HG02678 (cell line): ENCODE measurements around the gene PARL.

Source experiments
- ATAC-seq: cut with Tn5 transposase; IDR thresholded peaks from one replicate; pipeline ENCODE4 v1.9.1; 2021; ENCODE audit warnings: mild to moderate bottlenecking, moderate library complexity; ENCODE audit not compliant: unreplicated experiment

Gene PARL

GRCh38 chr3:183854318-183855035 lies 30.2 kb downstream of the PARL start:
- ATAC-seq: no peak

GRCh38 chr3:183845608-183846288 lies 38.9 kb downstream of the PARL start:
- ATAC-seq: no peak

DNA sequence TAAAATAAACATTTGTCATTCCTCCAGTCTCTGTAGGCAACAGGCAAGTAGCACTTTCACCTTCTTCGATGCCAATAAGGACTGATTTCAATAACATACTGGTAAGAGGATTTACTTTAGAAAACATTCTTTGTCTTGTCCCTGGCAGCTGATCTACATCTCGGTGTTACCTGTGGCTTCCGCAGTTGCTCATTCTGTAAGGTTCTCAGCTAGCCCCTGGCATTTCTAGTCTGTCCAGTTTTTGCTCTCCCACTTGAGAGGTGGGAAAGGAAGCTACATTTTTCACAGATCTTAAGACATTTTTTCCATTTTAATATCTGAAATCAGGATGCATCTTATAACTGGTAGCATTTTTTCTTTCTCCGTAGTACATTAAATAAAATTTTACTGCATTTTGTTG lies 39.6 kb downstream of the PARL start:
- ATAC-seq: no peak

DNA sequence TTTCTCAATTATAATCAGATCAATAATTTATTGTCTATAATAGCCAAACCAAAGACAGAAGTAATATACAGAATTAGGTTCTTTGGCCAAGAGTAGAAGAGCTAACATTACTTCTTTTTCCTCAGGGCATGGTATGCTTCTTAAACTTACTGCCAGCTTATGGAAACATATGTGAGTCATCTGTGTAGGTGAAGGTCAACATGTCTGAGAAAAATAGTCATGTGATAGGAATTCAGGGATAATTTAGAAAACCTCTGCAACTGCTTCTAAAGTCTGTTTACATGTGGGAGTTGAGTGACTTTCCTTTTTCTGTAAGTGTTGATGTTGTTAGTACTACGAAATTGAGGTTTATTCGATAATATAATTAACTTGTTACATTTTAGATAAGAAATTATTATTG lies 40.1 kb downstream of the PARL start:
- no peak for ATAC-seq

- no peak for ATAC-seq
Measured at GRCh38 chr3:183839751-183840150, 44.9 kb downstream of the PARL start.

- no peak for ATAC-seq
Measured at GRCh38 chr3:183837894-183838293, 46.8 kb downstream of the PARL start.

GRCh38 chr3:183837390-183837789 lies 47.3 kb downstream of the PARL start:
- ATAC-seq: no peak

DNA sequence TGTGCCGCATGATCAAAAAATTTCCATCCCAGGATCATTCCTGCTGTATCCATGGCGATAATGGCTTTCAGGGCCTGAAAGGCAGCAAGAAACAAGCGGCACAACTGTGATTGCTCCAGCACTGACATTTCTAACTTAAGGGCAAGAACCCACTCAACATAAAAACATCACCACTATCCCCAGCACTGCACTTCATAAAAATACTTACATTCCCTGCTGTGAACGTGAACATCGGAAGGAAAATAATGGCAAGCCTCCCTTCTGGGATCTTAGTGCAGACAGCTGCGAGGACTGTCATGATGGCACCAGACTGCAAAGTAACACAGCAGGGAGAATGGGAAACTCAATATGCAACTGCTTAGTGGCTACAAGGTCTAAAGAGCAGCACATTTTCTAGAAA lies 51.2 kb downstream of the PARL start:
- no peak for ATAC-seq

- no peak for ATAC-seq
Measured at GRCh38 chr3:183830187-183830586, 54.5 kb downstream of the PARL start.

DNA sequence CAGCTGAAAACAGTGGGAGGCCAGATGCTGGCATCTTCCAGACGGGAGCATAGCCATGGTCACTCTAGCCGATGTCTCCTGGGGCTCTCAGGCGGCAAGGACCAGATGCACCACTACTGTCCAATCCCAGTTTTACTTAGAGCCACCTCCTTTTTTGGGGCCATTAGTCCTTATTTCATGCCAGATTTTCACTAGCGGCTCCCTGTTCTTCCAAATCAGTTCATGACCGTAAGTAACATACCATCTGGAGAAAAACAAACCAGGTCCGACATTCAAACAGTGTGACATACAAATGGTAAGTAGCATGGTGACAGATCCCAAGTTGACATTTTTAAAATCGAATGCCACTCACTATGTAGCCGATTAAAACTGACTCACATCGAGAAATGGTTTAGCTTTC lies 55.2 kb downstream of the PARL start:
- no peak for ATAC-seq

DNA sequence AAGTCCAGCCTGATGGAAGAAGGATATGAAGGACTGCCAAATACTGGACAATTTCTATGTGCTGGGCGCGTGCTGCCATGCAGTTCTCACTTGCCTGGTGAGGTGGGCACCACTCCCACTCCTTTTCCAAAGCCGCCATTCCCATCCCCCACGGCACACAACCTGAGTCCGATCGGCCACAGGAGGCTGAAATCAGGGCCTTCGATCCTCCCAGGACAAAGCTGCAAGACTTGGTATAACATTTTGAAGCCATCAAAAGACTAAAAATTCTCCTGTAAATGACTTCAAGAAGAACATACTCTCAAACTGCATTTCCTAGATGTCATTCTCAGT lies 56.2 kb downstream of the PARL start:
- no peak for ATAC-seq

- no peak for ATAC-seq
Measured at GRCh38 chr3:183827809-183828537, 56.7 kb downstream of the PARL start.

- no peak for ATAC-seq
Measured at GRCh38 chr3:183826448-183827250, 58.0 kb downstream of the PARL start.

GRCh38 chr3:183825456-183826161 lies 59.1 kb downstream of the PARL start, which contains the start of gene MAP6D1:
Gene MAP6D1, minus strand, starts transcription at chr3:183825577. Its CDS starts 30 bp downstream, at chr3:183825547.
- ATAC-seq: peak; percentile 57

DNA sequence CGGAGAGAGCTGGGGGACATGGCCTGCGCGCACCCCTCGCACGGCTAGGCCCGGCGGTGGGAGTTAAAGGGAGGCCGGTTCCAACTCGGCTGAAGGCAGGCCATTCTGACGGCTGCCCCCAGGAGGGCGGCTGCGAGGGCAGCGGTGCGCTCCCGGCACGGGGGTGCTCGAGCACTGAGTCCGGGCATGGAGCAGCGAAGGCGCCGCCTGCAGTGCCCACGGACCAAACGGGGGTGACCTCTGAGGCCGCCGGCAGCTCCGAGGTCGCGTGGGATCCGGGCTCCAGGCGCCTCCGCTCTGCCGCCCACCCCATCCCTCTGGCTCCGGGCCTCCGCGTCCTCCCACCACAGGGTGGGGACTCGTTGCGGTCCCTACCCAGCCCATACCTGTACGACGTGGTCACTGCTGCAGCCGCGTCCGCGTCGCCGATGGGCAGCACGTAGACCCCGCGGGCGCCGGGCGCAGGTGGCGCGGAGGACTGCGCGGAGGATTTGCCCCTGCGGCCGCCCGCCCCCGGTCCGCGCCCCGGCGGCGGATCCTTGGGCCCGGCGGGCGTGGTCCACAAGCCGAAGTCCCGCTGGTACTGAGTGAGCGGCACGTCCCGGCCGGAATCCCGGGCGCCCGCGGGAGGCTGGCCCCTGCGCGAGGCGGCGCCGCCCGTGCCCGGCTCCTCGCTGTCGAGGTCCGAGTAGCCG lies 59.8 kb downstream of the PARL start:
- peak; percentile 31 for ATAC-seq

DNA sequence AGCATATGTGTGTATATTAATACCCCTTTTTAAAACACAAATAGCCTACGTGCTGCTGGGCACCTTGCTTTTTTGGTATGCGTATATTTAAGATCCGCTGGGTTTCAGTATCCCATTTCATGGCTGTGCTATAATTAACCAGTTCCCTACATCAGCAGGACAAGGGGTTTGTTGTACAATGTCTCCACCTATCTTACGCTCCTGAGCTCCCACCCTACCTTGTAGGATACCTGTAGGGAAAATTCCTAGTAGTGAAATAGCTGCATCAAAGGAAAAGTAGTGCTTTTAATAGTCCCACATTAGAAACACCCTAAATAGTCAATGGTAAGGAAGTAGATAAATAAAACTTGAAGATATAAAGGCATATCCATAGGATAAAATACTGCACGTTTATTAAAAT lies 60.7 kb downstream of the PARL start:
- no peak for ATAC-seq

DNA sequence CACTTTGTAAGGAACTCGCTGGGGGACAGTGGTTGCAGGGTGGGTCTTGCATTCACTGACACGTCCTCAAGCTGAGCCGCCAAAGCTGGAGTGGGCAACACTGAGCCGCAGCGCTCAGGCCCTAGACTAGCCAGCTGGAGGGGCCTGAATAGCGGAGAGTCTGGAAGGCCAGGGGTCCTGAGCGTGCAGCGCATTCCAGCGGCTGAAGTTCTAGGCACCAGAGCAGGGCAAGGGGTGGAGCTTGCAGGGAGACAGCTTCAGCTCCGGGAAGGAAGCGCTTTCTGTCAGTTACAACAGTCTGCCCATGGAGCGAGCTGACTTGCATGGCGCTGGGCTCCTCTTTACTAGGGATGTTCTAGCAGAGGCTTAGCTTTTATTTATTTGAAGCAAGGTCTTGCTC lies 62.0 kb downstream of the PARL start:
- ATAC-seq: no peak

DNA sequence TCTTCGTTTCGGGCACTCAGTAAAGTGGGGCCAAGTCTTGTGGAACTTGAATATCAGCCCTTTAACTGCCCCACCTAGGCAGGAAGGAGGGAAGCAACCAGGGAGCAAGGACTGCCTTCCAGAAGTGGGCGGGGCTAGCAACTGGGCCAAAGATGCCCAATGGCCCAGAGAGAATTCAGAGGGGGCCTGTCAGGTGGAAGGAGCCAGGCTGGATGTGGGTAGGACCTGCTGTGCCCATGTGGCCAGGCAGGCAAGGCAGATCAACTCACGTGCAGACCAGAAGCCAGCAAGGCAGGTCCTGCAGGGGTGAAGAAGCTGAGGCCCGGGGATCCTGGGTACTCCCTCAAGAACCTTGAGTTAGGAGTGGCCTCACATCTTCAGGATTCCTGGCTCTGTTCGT lies 64.8 kb downstream of the PARL start:
- no peak for ATAC-seq

DNA sequence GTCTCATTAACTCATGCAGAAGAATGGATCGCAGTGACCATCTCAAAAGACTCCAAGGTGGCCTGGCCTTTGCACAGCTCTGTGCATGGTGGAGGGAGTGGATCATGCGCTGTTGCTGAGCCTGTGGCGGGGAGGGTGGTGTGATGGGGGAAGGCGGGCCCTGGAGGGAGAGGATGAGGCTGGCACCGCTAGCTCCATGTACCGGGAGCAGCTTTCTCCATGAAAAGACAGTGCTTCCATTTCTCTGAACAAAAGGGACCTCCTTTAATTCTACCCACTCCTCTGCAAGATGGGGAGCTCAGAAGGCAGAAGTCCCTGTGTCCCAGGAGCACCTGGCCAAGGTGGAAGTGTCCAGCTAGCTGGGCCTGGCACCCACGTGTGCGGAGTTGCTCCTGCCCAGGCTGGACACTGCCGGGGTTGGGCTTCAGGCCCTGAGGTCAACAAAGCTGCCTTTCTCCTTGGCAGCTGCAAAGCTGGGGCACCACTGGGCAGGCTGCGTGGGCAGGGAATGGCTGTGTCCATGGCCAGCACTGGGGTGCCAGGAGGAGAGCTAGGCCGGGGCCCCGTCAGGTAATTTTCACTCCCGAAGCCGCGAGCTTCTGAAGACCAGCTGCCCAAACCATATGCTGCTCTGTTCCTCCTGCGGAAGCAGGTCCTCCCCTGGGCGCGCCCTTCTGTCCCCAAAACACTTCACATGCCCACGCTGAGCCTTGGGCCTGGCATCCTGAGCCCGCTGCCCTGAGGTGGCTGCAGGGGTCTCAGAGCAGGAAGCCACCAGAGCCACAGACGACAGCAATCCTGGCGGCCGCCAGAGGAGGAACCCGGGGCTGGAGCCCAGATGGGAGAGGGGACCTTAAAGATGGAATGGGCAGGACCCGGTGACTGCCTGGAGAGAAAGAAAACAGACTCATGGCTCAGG lies 65.7 kb downstream of the PARL start:
- ATAC-seq: no peak
